Bronchial epithelial cell (primary cell): ENCODE data around the gene BCL11B. TPM values are rescaled to one million over a fixed set of nuclear protein-coding genes. Genes with fewer than 3 reads are reported as not detected.
"Not testable (repeated sequence)": the region's sequence is repeated elsewhere in the genome, so short reads cannot be mapped to it uniquely, and the experiment has no call there.

Experiments
- DNase-seq: peaks from one replicate; pipeline ENCODE4 v3.0.0-alpha.2; 2010; ENCODE audit warnings: low read depth
- FAIRE-seq: peaks from 2 replicates; lab custom pipeline; 2011; peaks lifted over from hg19 to GRCh38; lab: Jason Lieb, UNC
- H3K27me3 ChIP-seq: 2 replicates; pipeline ENCODE4 v1.5.1; 2011; ENCODE audit warnings: low read length; ENCODE audit not compliant: control insufficient read depth, insufficient read depth
- H3K36me3 ChIP-seq: 2 replicates; pipeline ENCODE4 v1.5.1; 2011; ENCODE audit warnings: low read length; ENCODE audit not compliant: control insufficient read depth, insufficient read depth
- H3K4me3 ChIP-seq: 2 replicates; pipeline ENCODE4 v1.5.1; 2011; ENCODE audit warnings: mild to moderate bottlenecking, low read depth, low read length, control low read depth
- CTCF ChIP-seq: IDR thresholded peaks from 2 replicates; pipeline ENCODE4 v1.5.1; 2011; ENCODE audit warnings: mild to moderate bottlenecking, moderate library complexity, low read length, control low read depth, inconsistent platforms; ENCODE audit not compliant: insufficient read depth, severe bottlenecking
- total RNA-seq: library from RNA; depleted of rRNA; stranded (reverse); fragments of >200 nt; gene quantifications from 2 replicates; pipeline ENCODE4 v1.2.1, GENCODE V29; 2014

Gene BCL11B
- total RNA-seq, 1 donor from 2014 or later: 5.3 TPM

- Histone ChIP-seq H3K36me3 (peaks cover 2% of the 10 kb centered on the region), H3K4me3 (no peak overlapping the region), H3K27me3 (no peaks in the 10 kb centered on the region)
- peak; percentile 25 for DNase-seq
- FAIRE-seq: no peak
- TF ChIP-seq CTCF: peak; percentile 54
Measured at GRCh38 chr14:99230208-99231151, 41.5 kb downstream of the BCL11B start.

GRCh38 chr14:99229654-99230207 lies 42.3 kb downstream of the BCL11B start:
- FAIRE-seq: no peak

GRCh38 chr14:99228760-99229159 lies 43.2 kb downstream of the BCL11B start:
- not testable (repeated sequence) for H3K27me3 ChIP-seq, DNase-seq, H3K4me3 ChIP-seq, H3K36me3 ChIP-seq, FAIRE-seq

More at GRCh38 chr14:99229654-99230207, 42.3 kb downstream of the BCL11B start:
- no peak for DNase-seq
- TF ChIP-seq CTCF: no peak
- Histone ChIP-seq H3K4me3 (no peak overlapping the region), H3K27me3 (no peaks in the 10 kb centered on the region), H3K36me3 (peaks cover 2% of the 10 kb centered on the region)

GRCh38 chr14:99226687-99227086 lies 45.3 kb downstream of the BCL11B start:
- FAIRE-seq (no peak), DNase-seq (no peak)
- TF ChIP-seq CTCF: no peak
- no peaks in the 10 kb centered on the region for H3K27me3 ChIP-seq
- no peak overlapping the region for H3K4me3 ChIP-seq
- H3K36me3 ChIP-seq: peaks cover 2% of the 10 kb centered on the region

GRCh38 chr14:99225436-99226203 lies 46.4 kb downstream of the BCL11B start:
- FAIRE-seq (no peak), DNase-seq (no peak)
- no peak for TF ChIP-seq CTCF
- Histone ChIP-seq H3K36me3 (peaks cover 2% of the 10 kb centered on the region), H3K27me3 (no peaks in the 10 kb centered on the region), H3K4me3 (no peak overlapping the region)

- Histone ChIP-seq H3K27me3 (no peaks in the 10 kb centered on the region), H3K36me3 (peaks cover 2% of the 10 kb centered on the region), H3K4me3 (no peak overlapping the region)
- TF ChIP-seq CTCF: no peak
- FAIRE-seq (no peak), DNase-seq (no peak)
Measured at GRCh38 chr14:99224948-99225347, 47.0 kb downstream of the BCL11B start.
